Adrenal gland (tissue), 12 donors: ENCODE data around the gene TSPOAP1. TPM values are rescaled to one million over a fixed set of nuclear protein-coding genes. Genes with fewer than 3 reads are reported as not detected.

Experiments
- DNase-seq, 7 donors: peaks; one replicate each; pipeline ENCODE4 v3.0.0-alpha.2; 2019 to 2020
- H3K27ac ChIP-seq, 5 donors: fragments of 200-600 bp; sonication (generic) in 4 of 5; 1 replicate in 3 of 5; 2 replicates in 2 of 5; pipeline versions ENCODE4 v1.5.1 to v1.8.0; 2016 to 2020; ENCODE audit warnings: mild to moderate bottlenecking in 1 of 5
- H3K27me3 ChIP-seq: fragments of 200-600 bp; 2 replicates; pipeline ENCODE4 v1.8.0; 2021
- H3K36me3 ChIP-seq, 2 donors: fragments of 200-600 bp; replicated peaks in 1 of 2; 1 replicate in 1 of 2; 2 replicates in 1 of 2; pipeline versions ENCODE4 v1.5.1 to v1.8.0; 2018 to 2022
- H3K4me1 ChIP-seq, 2 donors: fragments of 200-600 bp; replicated peaks in 1 of 2; 1 replicate in 1 of 2; 2 replicates in 1 of 2; pipeline versions ENCODE4 v1.5.1 to v1.8.0; 2018 to 2021
- H3K4me3 ChIP-seq, 4 donors: fragments of 200-600 bp; sonication (generic) in 3 of 4; one replicate each; pipeline ENCODE4 v1.5.1; 2016 to 2018
- H3K9me3 ChIP-seq, 3 donors: fragments of 200-600 bp; sonication (generic) in 1 of 3; replicated peaks in 1 of 3; 1 replicate in 2 of 3; 2 replicates in 1 of 3; pipeline versions ENCODE4 v1.5.1 to v1.8.0; 2016 to 2021
- CTCF ChIP-seq, 6 experiments: fragments of 450-650 bp in 4 of 6; fragments of 200-600 bp in 2 of 6; sonication (generic) in 1 of 6; IDR thresholded peaks; 1 replicate in 5 of 6; 2 replicates in 1 of 6; pipeline versions ENCODE4 v1.5.1 to v1.8.0; 2016 to 2021; ENCODE audit warnings: antibody characterized with exemption in 6 of 6, mild to moderate bottlenecking in 2 of 6, moderate library complexity in 1 of 6
- POLR2A ChIP-seq, 2 donors: fragments of 450-650 bp; IDR thresholded peaks; one replicate each; pipeline ENCODE4 v1.6.1; 2017; ENCODE audit warnings: antibody characterized with exemption in 2 of 2, mild to moderate bottlenecking in 2 of 2, moderate library complexity in 1 of 2
- WGBS, 4 donors: extraction: QIAGEN DNeasy Blood & Tissue Kit in 2 of 4; methylation state at CpG; one replicate each; pipeline versions ENCODE4 v1.1.5 to v1.1.7; 2013 to 2017; 5-methylcytosine and 5-hydroxymethylcytosine counted together
- intact Hi-C, 2 donors: fragments of 100-400 bp; cut with DNase I; formaldehyde crosslinking; loops; one replicate each; pipeline versions ENCODE4 v1.14.1 to v1.15.0; 2022 to 2023
- polyA plus RNA-seq, 3 donors: library from polyadenylated mRNA; stranded (reverse); fragments of 200-250 nt in 2 of 3; fragments of 350-450 nt in 1 of 3; fragmentation: Illumina TruSeq in 1 of 3; extraction: RNeasy Lipid Tissue Mini Kit (QIAGEN cat#74804) in 1 of 3; gene quantifications; one replicate each; pipeline ENCODE4 v1.2.3, GENCODE V29; 2013 to 2014
- total RNA-seq, 9 donors: library from RNA; depleted of rRNA in 4 of 9; stranded (reverse); fragments of >200 nt in 4 of 9; fragments of 120-200 nt in 1 of 9; fragmentation: NEBNext Ultra II Directional in 1 of 9; extraction: Animal tissue kit (Norgen Biotek cat#: 25700) in 1 of 9; gene quantifications; one replicate each; pipeline versions ENCODE4 v1.1.0 to v1.2.4, GENCODE V29; 2013 to 2023
- donor health status: healthy with polysubstance abuse.
- donor health status: Bipolar disorder and iron deficiency.
- donor health status: DM: yes; HTN: yes; CAD: no.
- donor health status: DM: no; HTN: no; CAD: no.
- donor health status: DM: no; HTN: no; CAD: no.
- donor health status: DM: yes; HTN: yes; CAD: no.

Gene TSPOAP1
- total and polyA plus RNA-seq, 12 donors, result 4.7 to 140 (median 22.3) TPM

DNA sequence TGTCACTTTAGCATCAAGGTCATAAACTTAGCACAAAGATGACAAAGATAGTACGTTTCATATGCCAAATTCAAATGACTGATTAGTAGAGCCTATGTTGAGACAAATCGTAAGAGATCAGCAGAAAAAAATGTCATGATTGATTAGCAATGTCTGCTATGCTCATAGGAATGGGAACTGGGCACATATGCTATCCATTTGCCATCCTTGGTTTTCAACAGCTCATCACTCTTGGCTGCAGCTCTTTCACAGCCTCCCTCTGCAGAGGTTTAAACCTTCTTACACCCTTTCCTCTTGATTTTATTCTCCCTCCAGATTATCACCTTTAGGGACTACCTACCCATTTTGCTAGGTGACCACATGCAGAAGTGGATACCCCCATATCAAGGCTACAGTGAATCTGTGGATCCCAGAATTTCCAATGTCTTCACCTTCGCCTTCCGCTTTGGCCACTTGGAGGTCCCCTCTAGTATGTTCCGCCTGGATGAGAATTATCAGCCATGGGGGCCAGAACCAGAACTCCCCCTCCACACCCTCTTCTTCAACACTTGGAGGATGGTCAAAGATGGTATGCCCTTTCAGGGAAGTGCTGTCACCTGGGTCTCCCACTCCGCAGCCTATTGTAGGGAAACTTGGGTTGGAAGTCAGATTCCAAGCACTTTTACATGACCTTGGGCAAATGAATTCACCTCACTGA lies 64.0 kb downstream of the TSPOAP1 start:
- intact Hi-C loops, result no loop called here
- Histone ChIP-seq H3K4me1 (no peaks in the 10 kb centered on the region), H3K27ac (no peak overlapping the region), H3K9me3 (no peaks in the 10 kb centered on the region), H3K36me3 (no peaks in the 10 kb centered on the region), H3K27me3 (peaks cover 27% of the 10 kb centered on the region), H3K4me3 (no peak overlapping the region)
- WGBS, 4 donors, result 67 to 72% (median 69%) methylated on average over 6 of the region's 6 CpGs
- DNase-seq, result peak in 2 of 7 donors; percentile 2 to 20
- TF ChIP-seq POLR2A (IDR thresholded peaks at IDR 0.05) (no peak), CTCF (IDR thresholded peaks at IDR 0.05) (no peak)

GRCh38 chr17:58263773-58264172 lies 64.8 kb downstream of the TSPOAP1 start:
- Histone ChIP-seq H3K36me3 (no peaks in the 10 kb centered on the region), H3K4me3 (no peak overlapping the region), H3K9me3 (no peaks in the 10 kb centered on the region), H3K27me3 (peaks cover 27% of the 10 kb centered on the region), H3K4me1 (no peaks in the 10 kb centered on the region), H3K27ac (no peak overlapping the region)
- intact Hi-C loops, result no loop called here
- DNase-seq, result peak in 1 of 7 donors; percentile 3
- 74 to 83% (median 81%) methylated on average over 1 of the region's 1 CpG for WGBS, 4 donors
- no peak for TF ChIP-seq CTCF (IDR thresholded peaks at IDR 0.05)
- TF ChIP-seq POLR2A (IDR thresholded peaks at IDR 0.05), result no peak

GRCh38 chr17:58262149-58262548 lies 66.4 kb downstream of the TSPOAP1 start:
- intact Hi-C loops, result no loop called here
- 86 to 89% (median 87%) methylated on average over 11 of the region's 11 CpGs for WGBS, 4 donors

GRCh38 chr17:58254803-58255202 lies 73.8 kb downstream of the TSPOAP1 start:
- no peaks in the 10 kb centered on the region for H3K36me3 ChIP-seq
- H3K9me3 ChIP-seq, result no peaks in the 10 kb centered on the region
- intact Hi-C loops, result no loop called here
- TF ChIP-seq POLR2A (IDR thresholded peaks at IDR 0.05) (no peak), CTCF (IDR thresholded peaks at IDR 0.05) (no peak)
- no peak overlapping the region for H3K27ac ChIP-seq
- peaks cover 12% of the 10 kb centered on the region for H3K27me3 ChIP-seq
- peak in 1 of 7 donors; percentile 15 for DNase-seq
- H3K4me3 ChIP-seq, result no peak overlapping the region
- H3K4me1 ChIP-seq, result peaks cover 0 to under 1% of the 10 kb centered on the region in 2 donors
- 28 to 35% (median 29%) methylated on average over 8 of the region's 8 CpGs for WGBS, 4 donors

More at GRCh38 chr17:58262149-58262548, 66.4 kb downstream of the TSPOAP1 start:
- Histone ChIP-seq H3K9me3 (no peaks in the 10 kb centered on the region), H3K4me3 (no peak overlapping the region), H3K27me3 (peaks cover 21% of the 10 kb centered on the region), H3K4me1 (no peaks in the 10 kb centered on the region), H3K27ac (no peak overlapping the region), H3K36me3 (no peaks in the 10 kb centered on the region)
- peak in 1 of 7 donors; percentile 9 for DNase-seq
- TF ChIP-seq POLR2A (IDR thresholded peaks at IDR 0.05), result no peak
- no peak for TF ChIP-seq CTCF (IDR thresholded peaks at IDR 0.05)
